ENCODE results near the gene ZEB2. TPM values are rescaled to one million over a fixed set of nuclear protein-coding genes. Genes with fewer than 3 reads are reported as not detected.

The ZEB2 gene
- total RNA-seq, 1 donor from 2014 or later = 0.26 TPM

- H3K36me3 ChIP-seq (ENCODE audit: control insufficient read depth, insufficient read depth, low read length) = no peaks in the 10 kb centered on the region
- H3K27me3 ChIP-seq (ENCODE audit: control insufficient read depth, insufficient read depth, low read length) = no peaks in the 10 kb centered on the region
- H3K4me3 ChIP-seq (ENCODE audit: low read depth, low read length) = no peak overlapping the region
- DNase-seq (ENCODE audit: low read depth) (no peak), FAIRE-seq (no peak)
- no peak for TF ChIP-seq CTCF (IDR thresholded peaks at IDR 0.05; ENCODE audit: insufficient read depth, low read length, severe bottlenecking)
Measured at GRCh38 chr2:144475569-144476275, 44.2 kb downstream of the ZEB2 start.

GRCh38 chr2:144475044-144475443 is 44.9 kb downstream of the ZEB2 start:
- H3K27me3 ChIP-seq (ENCODE audit: control insufficient read depth, insufficient read depth, low read length) = no peaks in the 10 kb centered on the region
- H3K36me3 ChIP-seq (ENCODE audit: control insufficient read depth, insufficient read depth, low read length) = no peaks in the 10 kb centered on the region
- no peak for FAIRE-seq
- TF ChIP-seq CTCF (IDR thresholded peaks at IDR 0.05; ENCODE audit: insufficient read depth, low read length, severe bottlenecking) = no peak
- no peak for DNase-seq (ENCODE audit: low read depth)
- H3K4me3 ChIP-seq (ENCODE audit: low read depth, low read length) = no peak overlapping the region

GRCh38 chr2:144474017-144474416 is 45.9 kb downstream of the ZEB2 start:
- Histone ChIP-seq H3K27me3 (ENCODE audit: control insufficient read depth, insufficient read depth, low read length) (no peaks in the 10 kb centered on the region), H3K4me3 (ENCODE audit: low read depth, low read length) (no peak overlapping the region), H3K36me3 (ENCODE audit: control insufficient read depth, insufficient read depth, low read length) (no peaks in the 10 kb centered on the region)
- no peak for TF ChIP-seq CTCF (IDR thresholded peaks at IDR 0.05; ENCODE audit: insufficient read depth, low read length, severe bottlenecking)
- FAIRE-seq = no peak
- no peak for DNase-seq (ENCODE audit: low read depth)

GRCh38 chr2:144472911-144473310 is 47.0 kb downstream of the ZEB2 start:
- H3K27me3 ChIP-seq (ENCODE audit: control insufficient read depth, insufficient read depth, low read length) = no peaks in the 10 kb centered on the region
- DNase-seq (ENCODE audit: low read depth) (no peak), FAIRE-seq (no peak)
- TF ChIP-seq CTCF (IDR thresholded peaks at IDR 0.05; ENCODE audit: insufficient read depth, low read length, severe bottlenecking) = no peak
- no peak overlapping the region for H3K4me3 ChIP-seq (ENCODE audit: low read depth, low read length)
- H3K36me3 ChIP-seq (ENCODE audit: control insufficient read depth, insufficient read depth, low read length) = no peaks in the 10 kb centered on the region

GRCh38 chr2:144472046-144472412 is 47.9 kb downstream of the ZEB2 start:
- no peak for DNase-seq (ENCODE audit: low read depth)
- no peak for FAIRE-seq
- no peak for TF ChIP-seq CTCF (IDR thresholded peaks at IDR 0.05; ENCODE audit: insufficient read depth, low read length, severe bottlenecking)
- H3K27me3 ChIP-seq (ENCODE audit: control insufficient read depth, insufficient read depth, low read length) = no peaks in the 10 kb centered on the region
- H3K36me3 ChIP-seq (ENCODE audit: control insufficient read depth, insufficient read depth, low read length) = no peaks in the 10 kb centered on the region
- H3K4me3 ChIP-seq (ENCODE audit: low read depth, low read length) = no peak overlapping the region

Measured in bronchial epithelial cell (primary cell).